Keratinocyte (primary cell): Measurements from ENCODE around the gene SIX5. TPM values are rescaled to one million over a fixed set of nuclear protein-coding genes. Genes with fewer than 3 reads are reported as not detected.

ENCODE experiments used
- DNase-seq: peaks from one replicate; pipeline ENCODE4 v3.0.0-alpha.2; 2011; ENCODE audit warnings: low read depth, missing footprints, low spot score
- FAIRE-seq: peaks from 2 replicates; lab custom pipeline; 2011; peaks lifted over from hg19 to GRCh38; lab: Jason Lieb, UNC
- H2AFZ ChIP-seq: 2 replicates; pipeline ENCODE4 v1.6.0; 2012; ENCODE audit warnings: low read length, control low read depth, inconsistent platforms; ENCODE audit not compliant: control insufficient read depth
- H3K27ac ChIP-seq: 2 replicates; pipeline ENCODE4 v1.5.1; 2011; ENCODE audit warnings: low read length; ENCODE audit not compliant: control insufficient read depth, insufficient read depth
- H3K27me3 ChIP-seq: 3 replicates; pipeline ENCODE4 v1.6.0; 2011; ENCODE audit warnings: low read length; ENCODE audit not compliant: control insufficient read depth, insufficient read depth; ENCODE audit errors: extremely low read depth
- H3K36me3 ChIP-seq, 2 experiments: 2 replicates in 1 of 2; 3 replicates in 1 of 2; pipeline ENCODE4 v1.5.1; 2011; ENCODE audit warnings: low read length in 2 of 2, mild to moderate bottlenecking in 1 of 2; ENCODE audit not compliant: control insufficient read depth in 2 of 2, insufficient read depth in 2 of 2; ENCODE audit errors: extremely low read depth in 1 of 2
- H3K4me1 ChIP-seq: 3 replicates; pipeline ENCODE4 v1.5.1; 2011; ENCODE audit warnings: low read length; ENCODE audit not compliant: control insufficient read depth, insufficient read depth; ENCODE audit errors: extremely low read depth
- H3K4me2 ChIP-seq: 3 replicates; pipeline ENCODE4 v1.6.0; 2011; ENCODE audit warnings: low read depth, low read length; ENCODE audit not compliant: control insufficient read depth, insufficient read depth; ENCODE audit errors: extremely low read depth
- H3K4me3 ChIP-seq, 3 experiments: fragments of 200-600 bp in 1 of 3; sonication (generic) in 1 of 3; 2 replicates in 2 of 3; 3 replicates in 1 of 3; pipeline ENCODE4 v1.5.1; 2011 to 2016; ENCODE audit warnings: low read length in 3 of 3, mild to moderate bottlenecking in 3 of 3, control low read depth in 2 of 3, inconsistent platforms in 1 of 3, low read depth in 1 of 3, mixed read lengths in 1 of 3, mixed run types in 1 of 3, moderate library complexity in 1 of 3; ENCODE audit not compliant: control insufficient read depth in 2 of 3, insufficient read depth in 2 of 3; ENCODE audit errors: extremely low read depth in 1 of 3
- H3K79me2 ChIP-seq: 2 replicates; pipeline ENCODE4 v1.6.0; 2012; ENCODE audit warnings: low read length; ENCODE audit not compliant: control insufficient read depth, insufficient read depth
- H3K9ac ChIP-seq: 3 replicates; pipeline ENCODE4 v1.6.0; 2011; ENCODE audit warnings: low read length; ENCODE audit not compliant: control insufficient read depth, insufficient read depth; ENCODE audit errors: extremely low read depth
- H3K9me1 ChIP-seq: 3 replicates; pipeline ENCODE4 v1.6.0; 2011; ENCODE audit warnings: low read length; ENCODE audit not compliant: control insufficient read depth, insufficient read depth; ENCODE audit errors: extremely low read depth
- H3K9me3 ChIP-seq: 2 replicates; pipeline ENCODE4 v1.5.1; 2012; ENCODE audit warnings: low read depth, low read length; ENCODE audit not compliant: control insufficient read depth
- H4K20me1 ChIP-seq: 3 replicates; pipeline ENCODE4 v1.6.0; 2011; ENCODE audit warnings: low read length; ENCODE audit not compliant: control insufficient read depth, insufficient read depth; ENCODE audit errors: extremely low read depth
- EZH2 ChIP-seq: IDR thresholded peaks from one replicate; pipeline ENCODE4 v1.6.1; 2012; ENCODE audit warnings: inconsistent platforms, mild to moderate bottlenecking, low read length, moderate library complexity
- dilution Hi-C: fragments of 300-500 bp; cut with MboI; formaldehyde crosslinking; loops from one replicate; pipeline ENCODE4 v1.7.0; 2020; ENCODE audit warnings: low sequenced_read_pairs; ENCODE audit not compliant: extremely low pct_ligation_motif_present
- polyA plus RNA-seq, 5 experiments: library from polyadenylated mRNA; depleted of rRNA in 3 of 5; stranded (reverse) in 3 of 5; stranded (forward) in 1 of 5; unstranded in 1 of 5; fragments of >200 nt; gene quantifications; 1 replicate in 1 of 5; 2 replicates in 3 of 5; 3 replicates in 1 of 5; pipeline versions ENCODE4 v1.2.1 to v1.2.3, GENCODE V29; 2011 to 2012; ENCODE audit warnings: missing spikeins in 2 of 5, low read depth in 1 of 5, low replicate concordance in 1 of 5
- TF ChIP-seq, protein P1 (sequence below), 3 experiments: IDR thresholded peaks in 1 of 3; conservative IDR thresholded peaks in 1 of 3; optimal IDR thresholded peaks in 1 of 3; 2 replicates in 2 of 3; 3 replicates in 1 of 3; pipeline versions ENCODE3 to v1.5.1; 2011; ENCODE audit warnings: low read length in 3 of 3, mild to moderate bottlenecking in 3 of 3, moderate library complexity in 2 of 3, control low read depth in 1 of 3, inconsistent platforms in 1 of 3; ENCODE audit not compliant: insufficient read depth in 2 of 3; ENCODE audit errors: extremely low read depth in 1 of 3

SIX5 gene
- polyA plus RNA-seq, 1 donor (not counting 4 experiments of a cell fraction or from before 2014, with no cell fraction given) = 1.3 TPM

DNA sequence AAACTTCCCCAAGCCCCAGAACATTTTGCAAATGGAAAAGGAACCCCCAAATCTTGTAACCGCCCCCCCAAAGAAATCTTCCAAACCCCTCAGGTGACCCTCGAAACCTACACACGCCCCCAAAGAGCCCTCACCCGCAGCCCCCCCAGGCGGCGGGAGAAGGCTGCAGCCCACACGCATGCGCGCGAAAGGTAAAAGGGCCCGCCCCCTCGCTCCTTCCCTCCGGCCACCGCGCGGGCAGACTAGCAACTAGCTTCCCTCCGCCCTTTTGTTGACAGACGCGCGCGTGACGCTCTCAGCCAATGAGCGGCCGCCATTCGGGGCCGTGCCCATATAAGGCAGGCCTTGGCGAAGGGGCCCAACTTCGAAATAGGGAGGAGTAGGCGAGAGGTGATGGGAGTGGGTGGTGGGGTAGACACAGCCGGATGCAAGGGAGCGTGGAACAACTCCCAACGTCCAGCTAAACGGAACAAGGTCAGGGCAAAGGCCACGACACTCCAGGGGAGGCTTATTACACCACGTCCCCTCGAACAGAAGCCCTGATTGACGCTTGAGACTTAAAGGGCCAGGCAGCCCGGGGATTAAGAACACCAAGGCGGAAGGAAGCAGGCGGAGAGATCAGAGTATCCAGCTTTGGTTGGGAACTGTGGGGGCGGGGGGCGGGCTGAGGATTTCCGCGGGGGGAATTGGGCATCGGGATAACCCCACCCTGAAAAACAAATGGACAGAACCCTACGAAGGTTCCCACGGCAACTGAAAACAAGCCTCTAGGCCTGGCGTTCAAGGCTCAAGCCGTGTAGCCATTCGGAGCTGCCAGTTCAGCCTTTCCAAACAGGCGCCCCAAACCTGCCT lies 51.7 kb downstream of the SIX5 start:
- Histone ChIP-seq H3K4me1 (peaks cover 21% of the 10 kb centered on the region), H3K9me3 (no peaks in the 10 kb centered on the region), H3K27me3 (no peaks in the 10 kb centered on the region), H3K4me2 (peak overlapping the region; percentile 94), H3K4me3 (peak overlapping the region; percentile 47 to 83 (median 76)), H2AFZ (peak overlapping the region; percentile 98), H3K79me2 (peaks cover 64% of the 10 kb centered on the region), H3K27ac (peak overlapping the region; percentile 94), H3K36me3 (peaks cover 17 to 19% of the 10 kb centered on the region in 2 experiments), H3K9ac (peak overlapping the region; percentile 82), H4K20me1 (peaks cover 3% of the 10 kb centered on the region), H3K9me1 (no peaks in the 10 kb centered on the region)
- peak; percentile 65 for FAIRE-seq
- dilution Hi-C loops = no loop called here
- TF ChIP-seq, protein P1, sequence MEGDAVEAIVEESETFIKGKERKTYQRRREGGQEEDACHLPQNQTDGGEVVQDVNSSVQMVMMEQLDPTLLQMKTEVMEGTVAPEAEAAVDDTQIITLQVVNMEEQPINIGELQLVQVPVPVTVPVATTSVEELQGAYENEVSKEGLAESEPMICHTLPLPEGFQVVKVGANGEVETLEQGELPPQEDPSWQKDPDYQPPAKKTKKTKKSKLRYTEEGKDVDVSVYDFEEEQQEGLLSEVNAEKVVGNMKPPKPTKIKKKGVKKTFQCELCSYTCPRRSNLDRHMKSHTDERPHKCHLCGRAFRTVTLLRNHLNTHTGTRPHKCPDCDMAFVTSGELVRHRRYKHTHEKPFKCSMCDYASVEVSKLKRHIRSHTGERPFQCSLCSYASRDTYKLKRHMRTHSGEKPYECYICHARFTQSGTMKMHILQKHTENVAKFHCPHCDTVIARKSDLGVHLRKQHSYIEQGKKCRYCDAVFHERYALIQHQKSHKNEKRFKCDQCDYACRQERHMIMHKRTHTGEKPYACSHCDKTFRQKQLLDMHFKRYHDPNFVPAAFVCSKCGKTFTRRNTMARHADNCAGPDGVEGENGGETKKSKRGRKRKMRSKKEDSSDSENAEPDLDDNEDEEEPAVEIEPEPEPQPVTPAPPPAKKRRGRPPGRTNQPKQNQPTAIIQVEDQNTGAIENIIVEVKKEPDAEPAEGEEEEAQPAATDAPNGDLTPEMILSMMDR (optimal IDR thresholded peaks at IDR 0.05 in 1 of 3, IDR thresholded peaks at IDR 0.05 in 1 of 3, conservative IDR thresholded peaks at IDR 0.05 in 1 of 3; ENCODE audit: extremely low read depth in 1 of 3, insufficient read depth in 2 of 3, low read length in 3 of 3) = peak in 2 of 3 experiments; percentile 20 to 29
- no peak for TF ChIP-seq EZH2
- DNase-seq = peak; percentile 77

DNA sequence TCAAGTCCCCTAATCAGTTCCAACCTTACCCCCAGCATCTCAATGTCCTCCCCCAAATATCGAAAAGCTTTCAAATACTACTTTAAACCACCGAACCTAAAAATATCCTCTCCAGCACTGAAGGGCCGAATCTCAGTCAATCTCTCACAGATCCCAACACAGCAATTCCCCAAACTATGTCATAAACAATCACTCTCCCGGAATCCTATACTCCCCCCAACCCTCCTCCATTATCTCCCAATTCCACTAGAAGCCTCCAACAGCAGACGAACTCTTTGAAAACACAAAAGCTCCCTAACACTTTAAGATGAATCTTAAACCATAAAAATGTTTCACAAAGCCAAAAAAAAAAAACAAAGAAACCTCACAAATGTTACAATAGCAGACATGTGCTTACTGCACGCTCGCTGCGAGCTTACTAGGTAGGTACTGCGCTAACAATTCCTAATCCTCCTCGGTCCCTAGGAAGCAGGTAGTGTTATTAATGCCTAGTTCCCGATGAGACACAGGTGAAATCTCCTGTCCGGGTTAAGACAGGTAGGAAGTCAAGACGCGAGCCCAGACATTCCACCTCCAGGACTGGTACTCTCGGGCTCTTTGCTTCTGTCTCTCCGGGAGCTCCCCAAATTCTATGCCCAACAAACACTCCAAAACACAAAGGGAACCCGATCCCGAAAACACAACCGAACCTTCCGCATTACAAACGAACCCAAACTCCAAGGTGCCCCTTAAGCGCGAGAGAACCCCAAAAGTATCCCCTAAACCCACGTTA lies 52.5 kb downstream of the SIX5 start:
- H2AFZ ChIP-seq = peak overlapping the region; percentile 20

More for the DNA sequence above, 52.5 kb downstream of the SIX5 start:
- peak overlapping the region; percentile 47 to 83 (median 76) for H3K4me3 ChIP-seq
- no peaks in the 10 kb centered on the region for H3K27me3 ChIP-seq
- DNase-seq = no peak
- peaks cover 15% of the 10 kb centered on the region for H3K4me1 ChIP-seq
- FAIRE-seq = peak; percentile 74
- peaks cover 65% of the 10 kb centered on the region for H3K79me2 ChIP-seq
- H3K9me1 ChIP-seq = no peaks in the 10 kb centered on the region
- TF ChIP-seq, protein P1 (optimal IDR thresholded peaks at IDR 0.05 in 1 of 3, IDR thresholded peaks at IDR 0.05 in 1 of 3, conservative IDR thresholded peaks at IDR 0.05 in 1 of 3; ENCODE audit: extremely low read depth in 1 of 3, insufficient read depth in 2 of 3, low read length in 3 of 3) = no peak
- TF ChIP-seq EZH2 = no peak
- dilution Hi-C loops = no loop called here
- peaks cover 19 to 20% of the 10 kb centered on the region in 2 experiments for H3K36me3 ChIP-seq
- peak overlapping the region; percentile 72 for H3K27ac ChIP-seq
- H3K9me3 ChIP-seq = no peaks in the 10 kb centered on the region
- H3K4me2 ChIP-seq = peak overlapping the region; percentile 94
- H4K20me1 ChIP-seq = no peaks in the 10 kb centered on the region
- H3K9ac ChIP-seq = peak overlapping the region; percentile 82
